Skin epidermis (tissue), 12 donors: ENCODE results near the gene DPF3.
A peak's percentile ranks its signal among the peaks of the same experiment; 100 is the strongest.

Experiments used
- H3K27ac ChIP-seq, 21 experiments: fragments of 200-600 bp; sonication (generic) in 11 of 21; one replicate each; pipeline ENCODE4 v1.5.0; 2020; ENCODE audit warnings: mild to moderate bottlenecking in 3 of 21, inconsistent platforms in 2 of 21, moderate library complexity in 2 of 21
- H3K4me3 ChIP-seq, 7 experiments: fragments of 200-600 bp; sonication (generic) in 2 of 7; one replicate each; pipeline ENCODE4 v1.5.0; 2020; ENCODE audit warnings: inconsistent platforms in 2 of 7, mild to moderate bottlenecking in 2 of 7, moderate library complexity in 1 of 7

Gene DPF3

DNA sequence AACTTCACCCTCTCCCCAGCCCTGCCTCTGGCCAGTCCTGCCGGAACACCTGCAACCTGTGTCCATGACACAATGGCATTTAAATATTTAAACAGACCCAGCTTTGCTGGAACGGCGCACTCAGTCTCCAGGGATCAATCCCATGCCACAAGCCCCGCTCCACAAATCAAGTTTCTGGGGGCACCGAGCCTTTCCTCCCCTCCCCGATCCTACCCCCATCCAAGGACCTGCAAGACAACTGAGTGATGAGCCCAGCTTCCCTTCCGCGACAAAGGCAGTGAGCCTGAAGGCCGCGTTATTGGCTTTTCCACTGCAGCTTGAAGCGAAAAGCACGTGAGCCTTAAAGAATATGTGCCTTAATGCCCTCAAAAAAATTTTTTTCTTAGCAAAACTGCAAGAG lies 185.7 kb downstream of the DPF3 start:
- H3K27ac ChIP-seq = no peak overlapping the region
- no peak overlapping the region for H3K4me3 ChIP-seq

DNA sequence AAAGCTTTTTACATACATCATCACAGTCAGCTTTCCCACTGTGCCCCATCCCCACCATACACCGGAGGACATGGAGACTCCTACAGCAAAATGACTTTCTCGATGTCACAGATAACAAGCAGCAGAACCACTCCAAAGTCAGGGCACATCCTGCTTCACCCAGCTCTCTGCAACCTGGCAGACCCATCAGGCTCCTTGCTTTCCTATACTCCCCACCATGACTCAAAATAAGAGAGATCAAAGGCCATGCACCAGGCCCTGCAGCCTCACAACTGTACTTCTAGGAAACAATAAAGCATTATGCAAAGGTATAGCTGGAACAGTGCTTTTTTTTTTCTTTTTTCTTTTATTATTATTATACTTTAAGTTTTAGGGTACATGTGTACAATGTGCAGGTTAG lies 187.4 kb downstream of the DPF3 start:
- Histone ChIP-seq H3K4me3 (no peak overlapping the region), H3K27ac (no peak overlapping the region)

DNA sequence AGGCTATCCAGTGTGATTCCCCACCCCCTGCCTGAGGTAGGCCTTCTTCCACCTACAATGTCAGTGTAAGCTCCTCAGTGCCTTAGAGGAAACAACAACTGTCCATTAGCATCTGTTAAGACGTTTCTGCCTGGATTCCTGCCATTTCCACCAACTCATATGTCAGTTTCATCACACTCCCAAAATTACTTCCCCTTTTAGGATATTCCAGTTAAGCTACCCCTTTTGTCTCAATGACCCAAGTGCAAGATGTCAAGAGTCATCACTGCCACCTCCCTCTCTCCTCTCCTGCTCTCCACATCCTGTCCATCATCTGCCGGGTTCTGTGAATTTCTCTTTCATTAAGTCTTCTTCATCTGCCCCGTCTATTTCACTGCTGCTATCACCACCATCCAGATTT lies 189.4 kb downstream of the DPF3 start:
- no peak overlapping the region for H3K4me3 ChIP-seq

DNA sequence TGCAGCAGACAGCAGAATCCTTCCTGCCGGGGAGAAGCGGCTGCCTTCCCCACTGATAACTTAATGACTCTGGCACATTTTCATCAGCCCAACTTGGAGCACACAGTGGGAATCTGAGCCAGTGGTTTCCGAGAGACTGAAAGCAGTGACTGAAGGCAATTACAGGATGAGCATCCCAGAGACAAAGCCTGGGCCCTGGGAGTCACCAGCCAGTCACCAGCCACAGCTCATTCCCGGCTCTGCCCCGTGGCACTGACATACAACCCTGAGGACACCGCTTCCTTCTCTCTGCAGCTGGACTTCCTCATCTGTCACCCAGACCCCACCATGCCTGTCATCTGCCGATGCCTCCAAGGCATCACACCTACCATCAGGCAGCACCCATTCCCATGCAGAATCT lies 192.3 kb downstream of the DPF3 start:
- H3K4me3 ChIP-seq = no peak overlapping the region
- H3K27ac ChIP-seq = no peak overlapping the region

More for the DNA sequence above, 189.4 kb downstream of the DPF3 start:
- no peak overlapping the region for H3K27ac ChIP-seq

DNA sequence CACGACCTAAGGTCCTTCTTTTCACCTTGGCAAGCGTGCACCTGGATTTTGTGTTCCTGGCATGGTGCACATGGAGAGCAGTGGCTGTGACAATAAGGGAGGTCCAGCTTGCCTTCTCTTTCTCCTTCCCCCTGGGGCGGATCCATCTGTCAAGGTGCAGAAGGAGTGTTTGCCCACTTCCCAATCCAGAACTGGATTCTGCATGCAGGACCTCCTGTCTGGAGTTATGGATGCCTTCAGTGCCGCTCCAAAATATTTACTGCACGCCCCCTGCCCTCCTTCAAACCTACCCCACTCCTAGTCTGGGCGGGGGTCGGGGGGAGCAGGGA lies 192.7 kb downstream of the DPF3 start:
- no peak overlapping the region for H3K4me3 ChIP-seq
- no peak overlapping the region for H3K27ac ChIP-seq

DNA sequence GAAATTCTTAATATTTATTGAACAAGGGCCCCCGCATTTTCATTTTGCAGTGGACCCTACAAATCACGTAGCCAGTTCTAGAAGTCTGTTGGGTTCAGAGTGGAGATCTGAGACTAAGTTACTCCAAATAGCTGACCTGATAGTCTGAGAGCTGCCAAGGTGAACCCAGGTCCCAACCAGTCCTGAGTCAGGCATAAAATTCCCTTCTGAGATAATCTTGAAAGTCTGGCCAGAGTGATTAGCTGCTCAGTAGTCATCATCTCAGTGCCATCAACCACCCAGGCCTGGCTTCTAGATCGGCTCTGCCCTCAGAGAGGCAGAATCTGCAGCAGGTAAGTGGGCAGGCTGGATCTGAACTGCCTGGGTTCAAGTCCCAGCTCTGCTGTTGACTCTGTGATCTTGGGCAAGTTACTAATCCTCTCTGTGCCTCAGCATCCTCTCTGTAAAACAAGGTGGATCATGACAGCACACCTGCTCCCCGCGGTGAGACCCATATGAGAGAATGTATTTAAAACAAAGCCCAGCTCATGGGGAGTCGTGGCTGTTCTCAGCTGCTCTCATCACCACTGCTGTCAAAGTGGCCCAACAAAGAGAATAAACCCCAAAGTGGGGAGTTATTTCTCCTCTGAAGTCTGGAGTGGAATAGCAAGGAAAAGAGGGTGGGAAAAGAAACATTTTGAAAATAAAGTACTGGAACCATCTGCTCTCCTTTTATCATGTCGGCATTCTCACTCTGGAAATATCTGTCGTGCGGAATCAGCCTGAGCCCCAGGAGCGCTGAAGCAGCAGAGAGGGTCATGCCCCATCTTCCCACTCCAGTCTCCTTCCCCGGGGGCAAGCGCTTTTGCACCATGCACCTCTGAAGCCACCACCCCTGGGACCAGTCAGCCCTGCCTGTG lies 193.3 kb downstream of the DPF3 start:
- Histone ChIP-seq H3K4me3 (no peak overlapping the region), H3K27ac (peak overlapping the region in 1 of 21 experiments; percentile 10)

DNA sequence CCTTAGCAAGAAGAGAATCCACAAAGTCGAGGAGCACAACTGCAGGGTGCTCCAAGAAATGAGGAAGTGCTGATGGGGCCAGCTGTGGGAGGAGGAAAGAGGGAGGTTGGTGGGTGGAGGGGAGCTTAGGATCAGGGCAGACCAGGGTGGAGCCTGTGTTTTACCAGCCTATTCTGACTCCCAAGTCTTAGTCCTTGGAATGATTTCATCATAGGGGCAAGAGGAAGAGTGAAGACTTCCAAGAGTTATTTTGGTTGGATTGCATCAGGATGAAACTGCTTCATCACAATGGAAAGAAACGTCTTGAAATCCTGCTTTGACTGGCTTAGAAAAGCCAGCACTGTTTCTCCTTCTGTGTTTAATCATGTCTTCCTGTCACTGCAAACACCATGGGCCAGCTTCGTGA lies 194.0 kb downstream of the DPF3 start:
- Histone ChIP-seq H3K27ac (peak overlapping the region in 1 of 21 experiments; percentile 10), H3K4me3 (no peak overlapping the region)

DNA sequence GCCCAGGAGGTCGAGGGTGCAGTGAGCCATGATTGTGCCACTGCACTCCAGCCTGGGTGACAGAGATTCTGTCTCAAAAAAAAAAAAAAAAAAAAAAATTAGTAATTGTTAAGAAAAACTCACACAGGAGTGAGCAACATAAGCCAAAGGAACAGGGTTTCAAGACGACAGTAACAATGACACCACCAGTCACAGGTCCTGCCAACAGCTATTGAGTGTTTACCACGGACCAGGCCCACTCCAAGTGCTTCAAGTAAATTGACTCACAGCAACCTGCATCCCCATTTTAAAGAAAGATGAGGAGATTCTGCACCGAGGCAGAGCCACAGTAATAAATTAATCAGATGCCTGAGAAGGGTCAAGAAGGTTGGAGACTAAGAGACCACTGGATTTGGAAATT lies 194.5 kb downstream of the DPF3 start:
- Histone ChIP-seq H3K4me3 (no peak overlapping the region), H3K27ac (no peak overlapping the region)

DNA sequence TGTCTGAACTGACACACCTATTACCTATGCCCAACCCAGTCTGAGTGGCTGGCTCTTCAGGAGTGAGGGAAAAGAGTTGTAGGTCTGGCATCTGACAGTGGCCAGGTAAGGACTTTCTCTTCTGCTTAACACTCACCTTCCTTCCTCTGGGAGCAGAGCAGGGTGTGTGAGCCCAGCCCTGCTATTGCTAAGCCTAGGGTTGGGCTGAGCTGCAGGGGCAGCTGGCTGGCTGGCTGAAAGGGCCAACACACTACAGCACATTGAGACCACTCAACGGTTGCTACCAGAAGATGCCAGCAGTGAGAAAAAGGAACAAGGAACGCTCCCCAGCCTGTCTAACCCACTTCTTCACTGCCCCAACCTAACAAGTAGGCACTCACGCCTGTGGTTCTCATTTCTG lies 201.2 kb downstream of the DPF3 start:
- no peak overlapping the region for H3K27ac ChIP-seq
- no peak overlapping the region for H3K4me3 ChIP-seq

DNA sequence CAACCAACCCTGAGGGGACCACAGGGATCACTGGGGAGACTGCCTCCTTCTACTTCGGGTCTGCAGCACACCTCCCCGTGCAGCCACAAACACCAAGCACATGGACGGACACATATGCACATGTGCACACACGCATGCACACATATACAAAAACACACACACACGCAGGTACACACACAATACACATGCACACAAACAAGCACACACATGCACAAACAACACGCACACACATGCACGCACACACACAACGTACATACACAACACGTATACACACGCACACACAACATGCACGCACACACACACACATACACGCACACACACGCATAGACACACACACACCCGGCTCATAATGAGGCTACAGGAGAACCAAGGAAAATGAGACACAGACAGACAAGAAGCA lies 203.6 kb downstream of the DPF3 start:
- Histone ChIP-seq H3K4me3 (no peak overlapping the region), H3K27ac (no peak overlapping the region)

DNA sequence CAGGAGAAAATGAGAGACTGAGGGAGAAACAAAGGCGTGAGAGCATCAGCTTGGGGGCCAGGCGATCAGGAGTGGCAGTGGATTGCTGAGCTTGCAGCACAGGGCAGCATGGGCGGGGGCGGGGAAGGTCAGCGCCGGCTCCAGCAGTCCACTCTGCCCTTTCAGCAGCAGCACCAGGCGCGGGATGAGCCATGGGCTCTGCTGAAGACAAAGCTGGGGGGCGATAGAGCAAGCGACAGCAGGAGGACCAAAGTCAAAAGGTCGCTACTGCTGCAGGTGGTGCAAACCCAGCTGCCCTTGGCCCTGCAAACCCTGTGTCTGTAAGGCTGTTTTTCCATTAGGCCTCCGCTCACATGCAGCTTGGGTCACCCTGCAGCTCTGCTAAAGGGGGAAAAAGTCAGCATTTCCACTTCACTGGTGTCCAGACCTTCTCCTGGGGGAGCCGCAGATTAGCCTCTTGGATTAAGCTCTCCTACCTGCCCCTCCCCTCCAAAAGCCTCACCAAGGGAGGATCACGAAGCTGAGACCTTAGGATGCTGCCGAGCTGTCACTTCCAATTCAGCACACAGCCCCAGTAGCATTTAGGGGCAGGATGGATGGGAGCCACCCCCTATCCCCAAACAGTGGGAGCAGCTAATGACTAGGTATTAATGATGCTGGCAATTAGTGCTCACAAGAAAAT lies 204.8 kb downstream of the DPF3 start:
- no peak overlapping the region for H3K27ac ChIP-seq
- no peak overlapping the region for H3K4me3 ChIP-seq

DNA sequence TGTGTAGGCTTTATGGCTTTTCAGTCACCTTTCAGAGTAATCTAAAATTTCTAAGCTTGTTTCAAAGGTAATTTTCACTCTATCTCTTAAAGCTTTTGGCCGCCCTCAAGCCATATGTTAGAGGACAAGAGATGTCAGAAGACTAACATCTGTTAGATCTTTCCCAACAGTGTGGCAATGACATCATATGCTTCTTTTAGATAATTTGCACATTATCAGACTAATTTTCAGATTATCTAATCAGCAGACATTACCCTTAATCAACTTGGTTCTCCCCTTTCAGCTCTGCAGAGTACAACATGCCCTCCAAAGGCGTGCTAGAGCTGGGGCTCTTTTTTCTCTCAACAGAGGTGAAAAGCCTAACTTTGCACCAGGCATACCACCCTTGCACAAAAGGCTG lies 207.1 kb downstream of the DPF3 start:
- Histone ChIP-seq H3K4me3 (no peak overlapping the region), H3K27ac (no peak overlapping the region)

DNA sequence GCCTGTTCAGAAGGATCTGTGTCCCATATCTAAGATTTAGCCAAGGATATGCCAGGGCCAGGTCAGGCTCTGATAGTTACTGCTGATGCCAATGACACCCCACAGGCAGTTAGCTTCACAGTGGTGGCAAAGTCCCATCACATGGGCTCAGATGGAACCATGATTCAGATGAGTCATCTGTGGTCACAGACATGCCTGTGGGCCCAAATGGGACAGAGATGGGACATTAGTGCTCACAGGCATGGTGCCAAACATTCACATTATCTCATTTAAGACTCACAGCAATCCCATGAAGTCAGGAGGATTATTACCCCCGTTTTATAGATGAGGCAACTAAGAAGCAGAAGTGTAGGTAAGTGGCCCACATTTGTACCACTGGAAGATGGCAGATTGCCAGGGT lies 207.8 kb downstream of the DPF3 start:
- H3K27ac ChIP-seq = no peak overlapping the region
- no peak overlapping the region for H3K4me3 ChIP-seq

DNA sequence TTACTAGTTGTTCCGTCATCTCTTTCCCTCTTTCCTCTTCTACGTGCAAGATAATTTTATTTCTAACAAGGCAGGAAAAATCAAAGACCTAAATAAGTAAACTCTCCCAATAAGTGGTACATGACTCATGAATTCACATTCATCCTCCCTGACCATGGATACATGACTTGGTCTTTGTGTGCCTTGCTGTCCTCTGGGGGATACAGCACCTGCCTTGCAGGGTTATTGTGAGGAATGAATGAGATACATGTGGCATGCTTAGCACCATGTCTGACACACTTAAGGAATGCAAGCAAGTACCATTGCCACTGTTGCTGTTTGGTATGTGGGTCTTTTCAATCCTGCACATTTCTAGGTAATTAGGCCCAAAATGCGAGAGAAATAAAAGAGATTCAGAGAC lies 208.4 kb downstream of the DPF3 start:
- H3K27ac ChIP-seq = no peak overlapping the region
- H3K4me3 ChIP-seq = no peak overlapping the region

DNA sequence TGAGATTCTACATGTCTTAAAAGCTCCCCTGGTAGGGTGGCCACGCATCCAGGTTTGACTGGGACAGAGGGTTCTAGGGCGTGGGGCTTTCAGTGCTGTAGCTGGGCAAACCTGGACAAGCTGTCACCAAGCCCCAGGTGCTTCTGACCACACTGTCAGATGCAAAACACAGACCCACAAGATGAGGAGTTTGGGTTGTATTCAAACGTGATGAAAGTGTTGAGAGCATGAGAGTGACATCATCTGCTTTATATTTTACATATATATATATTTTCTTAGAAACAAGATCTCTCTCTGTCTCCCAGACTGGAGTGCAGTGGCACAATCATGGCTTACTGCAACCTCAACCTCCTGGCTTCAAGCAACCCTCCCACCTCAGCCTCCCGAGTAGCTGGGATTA lies 210.1 kb downstream of the DPF3 start:
- H3K27ac ChIP-seq = no peak overlapping the region
- no peak overlapping the region for H3K4me3 ChIP-seq

DNA sequence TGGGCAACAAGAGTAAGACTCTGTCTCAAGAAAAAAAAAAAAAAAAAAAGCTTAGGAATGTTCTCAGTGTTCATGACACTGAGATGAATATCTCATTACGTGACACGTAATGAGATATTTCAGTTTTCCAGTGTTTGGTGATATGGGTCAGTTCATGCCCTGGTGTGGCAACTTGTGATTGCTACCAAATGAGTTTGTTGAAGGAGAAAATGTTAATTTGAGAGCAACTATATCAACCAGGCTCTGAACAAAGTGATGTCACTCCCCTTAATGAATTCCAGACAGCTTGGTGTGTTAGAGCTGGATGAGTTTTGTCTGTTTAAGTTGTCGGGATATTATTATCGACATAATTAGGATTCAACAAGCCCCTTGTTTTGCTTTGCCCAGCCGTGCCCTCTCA lies 211.7 kb downstream of the DPF3 start:
- H3K4me3 ChIP-seq = no peak overlapping the region
- H3K27ac ChIP-seq = peak overlapping the region in 1 of 21 experiments; percentile 30

DNA sequence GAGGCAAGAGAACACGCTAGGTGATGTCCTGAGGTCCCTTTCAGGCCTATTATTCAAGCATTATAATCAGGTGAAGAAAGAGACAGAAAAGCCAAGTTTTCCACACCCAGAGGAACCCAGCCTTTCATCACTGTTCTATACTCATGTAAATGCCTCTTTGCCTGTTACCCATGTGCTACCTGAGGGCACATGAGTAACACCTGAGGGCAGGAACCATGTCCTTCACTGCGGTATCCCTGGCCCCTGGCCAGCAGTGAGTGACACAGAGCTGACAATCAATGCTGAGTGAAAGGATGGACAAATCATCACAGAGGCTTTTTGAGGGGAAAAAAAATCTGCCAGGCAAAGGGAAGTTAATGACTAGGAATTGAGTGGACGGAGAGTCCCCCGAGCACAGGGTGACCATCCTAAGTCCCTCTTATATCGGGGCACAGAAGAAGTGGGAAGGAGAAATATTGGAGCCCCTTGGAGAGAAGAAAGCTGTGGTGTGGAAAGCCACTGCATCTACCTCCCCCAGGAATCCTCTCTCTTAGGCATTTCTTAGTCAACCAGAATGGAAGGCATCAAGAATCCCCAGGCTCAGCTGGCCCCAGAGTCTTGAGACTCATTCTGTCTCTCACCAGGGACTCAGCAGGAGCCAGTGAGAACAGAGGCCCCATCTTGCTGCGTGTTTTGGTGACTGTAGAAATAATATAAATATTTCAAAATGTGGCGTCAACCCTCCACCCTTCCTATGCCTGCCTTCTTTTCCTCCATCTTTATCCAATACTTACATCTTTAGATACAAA lies 212.9 kb downstream of the DPF3 start:
- H3K4me3 ChIP-seq = no peak overlapping the region
- H3K27ac ChIP-seq = no peak overlapping the region

DNA sequence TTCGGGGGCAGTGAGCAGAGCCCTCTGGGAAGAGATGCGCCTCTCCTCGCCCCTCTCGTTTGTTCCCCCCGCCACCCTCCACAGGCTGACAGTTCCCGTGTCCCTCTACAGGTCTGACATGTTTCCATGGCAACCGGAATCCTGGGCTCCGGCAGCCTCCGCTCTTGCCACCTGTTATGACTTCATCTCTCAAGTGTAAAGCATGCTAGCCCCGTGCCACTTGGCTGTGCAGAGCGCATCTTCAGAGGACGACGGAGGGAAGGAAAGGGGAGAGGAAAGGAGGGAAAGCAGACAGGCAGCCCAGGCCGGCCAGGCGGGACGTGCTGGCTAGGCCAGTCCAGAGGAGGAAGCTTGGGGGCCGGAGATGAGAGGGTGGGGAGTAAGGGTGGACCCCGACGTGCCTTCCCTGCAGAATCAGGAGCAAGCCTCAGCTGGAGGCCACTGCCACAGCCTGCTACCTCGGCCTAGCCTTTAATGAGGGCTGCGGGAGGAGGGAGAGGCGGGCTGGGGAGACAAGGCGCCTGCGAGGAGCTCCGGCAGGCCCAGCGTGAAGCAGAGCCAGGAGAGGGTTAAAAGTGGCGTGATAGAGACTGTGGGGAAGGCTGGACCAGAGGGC lies 214.3 kb downstream of the DPF3 start:
- H3K4me3 ChIP-seq = no peak overlapping the region
- no peak overlapping the region for H3K27ac ChIP-seq

DNA sequence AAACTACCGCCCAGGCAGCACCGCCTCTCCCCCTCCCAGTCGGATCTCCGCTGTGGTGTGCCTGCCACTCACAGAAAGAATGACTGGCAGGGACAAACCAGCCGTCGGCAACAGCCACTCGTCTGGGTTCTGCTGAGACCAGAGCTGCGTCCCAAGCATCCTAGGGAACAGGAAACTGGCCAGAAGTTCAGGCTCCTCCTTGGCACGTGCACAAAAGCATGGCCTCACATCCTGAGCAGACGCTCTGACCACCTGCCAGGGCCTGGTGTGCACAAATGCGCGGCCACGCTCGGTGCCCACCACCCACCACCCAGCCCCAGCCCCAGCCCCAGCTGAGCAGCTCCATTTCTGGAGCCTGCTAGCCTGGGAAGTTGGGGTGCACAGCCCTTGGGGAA lies 214.8 kb downstream of the DPF3 start:
- Histone ChIP-seq H3K4me3 (no peak overlapping the region), H3K27ac (no peak overlapping the region)

DNA sequence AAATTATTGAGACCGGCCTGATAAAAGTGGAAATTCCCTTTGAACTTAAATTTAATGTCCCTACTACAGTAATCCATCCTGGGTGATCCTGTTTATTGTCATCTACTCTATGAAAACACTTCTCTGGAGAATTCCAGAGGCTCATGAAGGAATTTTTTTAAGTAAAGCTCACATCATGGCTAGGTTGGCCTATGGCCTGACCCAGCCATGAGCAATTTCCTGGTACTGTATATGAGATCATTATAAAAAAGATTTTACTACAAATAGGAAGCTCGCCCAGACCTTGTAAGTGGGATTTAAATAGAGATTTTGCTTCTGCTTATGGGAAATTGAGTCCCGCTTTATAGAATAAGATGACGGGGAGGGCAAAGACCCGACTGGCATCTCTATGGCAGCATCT lies 215.5 kb downstream of the DPF3 start:
- no peak overlapping the region for H3K27ac ChIP-seq
- H3K4me3 ChIP-seq = no peak overlapping the region
